GM19463 (cell line): ENCODE measurements around the gene DISP3.

Experiments
- ATAC-seq: cut with Tn5 transposase; IDR thresholded peaks from one replicate; pipeline ENCODE4 v1.9.1; 2021; ENCODE audit warnings: mild to moderate bottlenecking, moderate library complexity; ENCODE audit not compliant: unreplicated experiment

The DISP3 gene

DNA sequence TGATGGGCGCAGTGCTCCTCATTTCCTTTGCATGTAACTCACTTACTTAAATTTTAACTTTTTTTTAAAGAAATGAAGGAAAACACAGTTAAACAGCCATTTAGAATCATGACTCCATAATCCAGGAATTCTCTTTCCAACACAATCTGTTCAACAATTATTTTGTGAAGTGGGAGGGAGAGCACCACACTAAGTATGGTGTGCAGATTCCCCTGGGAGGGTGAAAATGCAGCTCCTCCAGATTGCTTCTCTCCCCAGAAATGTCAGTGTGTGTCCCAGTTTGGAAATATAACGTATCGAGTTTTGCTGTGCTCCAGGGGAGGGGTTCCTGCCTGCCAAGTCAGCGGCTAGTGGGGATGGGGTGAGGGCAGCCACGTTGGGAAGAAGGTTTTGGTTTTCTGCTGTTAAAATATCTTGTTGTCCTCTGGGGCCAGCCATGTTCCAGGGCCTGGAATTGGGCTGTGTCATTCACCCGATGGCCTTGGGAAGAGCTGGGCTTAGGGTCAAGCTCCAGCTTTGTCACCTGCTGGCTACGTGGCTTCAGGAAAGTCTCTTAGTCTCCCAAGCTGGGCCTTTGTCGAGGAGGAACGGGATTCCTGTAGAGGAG, 17.3 kb upstream of the DISP3 start:
- ATAC-seq: no peak

DNA sequence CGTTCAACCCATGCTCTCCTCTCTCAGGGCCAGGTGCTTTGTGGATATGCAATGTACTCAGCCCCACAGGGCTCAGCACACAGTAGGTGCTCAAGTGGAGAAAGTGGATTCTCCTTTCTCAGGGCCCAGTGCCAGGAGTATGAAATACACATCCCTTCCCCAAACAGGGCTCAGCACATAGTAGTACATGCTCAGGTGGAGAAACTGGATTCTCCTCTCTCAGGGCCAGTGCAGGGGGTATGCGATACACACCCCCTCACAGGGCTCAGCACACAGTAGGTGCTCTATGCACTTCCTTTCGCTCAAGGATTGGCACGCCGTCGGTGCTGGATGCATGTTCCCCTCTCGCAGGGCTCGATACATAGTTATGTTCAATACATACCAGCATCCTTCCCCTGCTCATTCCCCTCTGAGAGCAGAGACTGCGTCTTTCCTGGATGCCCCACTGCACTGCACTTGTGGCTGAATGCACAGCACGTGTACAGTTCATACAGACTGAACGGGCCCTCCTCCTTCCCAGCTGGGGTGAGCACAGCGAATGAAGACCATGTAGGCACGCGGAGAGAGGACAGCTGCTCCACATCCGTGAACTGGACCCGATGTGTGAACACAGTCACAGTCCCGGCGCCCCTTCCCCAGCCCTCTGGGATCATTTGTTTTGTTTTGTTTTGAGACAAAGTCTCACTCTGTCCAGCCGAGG, 16.6 kb upstream of the DISP3 start:
- ATAC-seq: no peak

DNA sequence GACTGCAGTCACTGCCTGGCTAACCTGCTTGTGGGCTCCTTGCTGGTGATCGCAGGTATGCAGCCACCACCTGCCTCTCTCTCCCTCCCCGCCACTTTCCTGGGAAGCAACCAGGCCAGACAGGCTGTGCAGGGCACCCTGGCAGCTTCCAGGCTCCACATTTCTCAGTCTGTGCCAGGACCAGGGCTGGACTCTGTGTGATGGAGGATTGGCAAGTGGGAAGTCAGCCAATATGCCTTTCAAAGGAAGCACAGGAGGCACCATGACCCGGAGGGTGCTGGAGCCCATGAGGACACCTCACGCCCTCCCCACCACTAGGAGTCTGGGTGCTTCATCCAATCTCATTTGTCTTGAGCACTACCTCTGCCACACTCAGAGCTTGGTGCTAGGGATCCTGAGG, 15.8 kb upstream of the DISP3 start:
- no peak for ATAC-seq

DNA sequence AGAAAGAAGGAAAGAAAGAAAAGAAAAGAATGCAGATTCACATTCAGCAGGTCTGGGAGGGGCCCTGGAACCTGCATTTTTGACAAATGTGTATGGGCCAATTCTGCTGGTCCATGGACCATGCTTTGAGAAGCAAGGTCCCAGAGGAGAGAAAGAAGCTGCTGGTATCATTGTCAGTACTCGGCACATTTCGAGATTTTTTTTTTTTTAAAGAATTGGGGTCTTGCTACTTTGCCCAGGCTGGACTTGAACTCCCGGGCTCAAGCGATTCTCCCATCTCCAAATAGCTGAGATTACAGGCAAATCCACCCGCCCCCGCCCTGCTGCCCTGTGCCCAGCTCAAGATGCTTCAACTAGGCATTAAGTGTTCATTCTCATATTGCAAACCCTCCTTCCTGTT, 13.6 kb upstream of the DISP3 start:
- no peak for ATAC-seq

DNA sequence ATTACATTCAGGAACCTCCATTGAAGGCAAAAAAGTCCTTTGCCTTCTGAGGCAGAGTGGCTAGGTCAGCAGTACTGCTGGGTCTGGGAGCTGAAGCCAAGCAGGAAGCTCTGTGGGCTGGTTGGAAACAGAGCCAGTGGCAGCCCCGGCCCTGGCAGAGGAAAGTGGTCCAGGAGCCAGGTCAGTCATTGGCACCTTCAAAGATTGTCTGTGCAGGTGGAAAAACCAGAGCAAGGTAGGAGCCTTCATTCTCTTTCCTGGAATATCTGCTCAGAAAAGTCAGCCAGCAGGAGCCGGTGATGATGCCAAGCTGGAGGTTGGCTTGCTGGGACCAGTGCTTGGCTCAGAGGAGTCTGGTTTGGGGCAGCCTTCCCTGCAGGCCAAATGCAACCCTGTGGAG, 12.5 kb upstream of the DISP3 start:
- ATAC-seq: no peak

DNA sequence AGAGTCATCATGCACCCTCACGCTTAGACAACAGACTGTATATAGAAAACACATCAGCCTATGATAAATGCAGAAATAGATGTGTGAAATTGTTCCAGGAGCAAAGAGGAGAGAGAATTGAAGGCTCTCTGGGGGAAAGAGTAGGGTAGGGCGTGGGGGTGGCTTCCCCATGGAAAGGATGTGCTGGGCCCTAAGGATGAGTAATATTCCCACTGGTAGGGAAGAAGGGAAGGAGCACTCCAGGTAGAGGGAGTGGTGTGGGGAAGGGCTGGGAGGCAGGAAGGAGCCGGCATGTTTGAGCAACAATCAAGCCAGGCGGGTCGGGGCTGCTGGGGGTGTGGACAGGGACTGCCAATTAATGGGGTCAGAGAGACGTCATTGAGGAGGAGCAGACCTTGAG, 10.1 kb upstream of the DISP3 start:
- no peak for ATAC-seq

DNA sequence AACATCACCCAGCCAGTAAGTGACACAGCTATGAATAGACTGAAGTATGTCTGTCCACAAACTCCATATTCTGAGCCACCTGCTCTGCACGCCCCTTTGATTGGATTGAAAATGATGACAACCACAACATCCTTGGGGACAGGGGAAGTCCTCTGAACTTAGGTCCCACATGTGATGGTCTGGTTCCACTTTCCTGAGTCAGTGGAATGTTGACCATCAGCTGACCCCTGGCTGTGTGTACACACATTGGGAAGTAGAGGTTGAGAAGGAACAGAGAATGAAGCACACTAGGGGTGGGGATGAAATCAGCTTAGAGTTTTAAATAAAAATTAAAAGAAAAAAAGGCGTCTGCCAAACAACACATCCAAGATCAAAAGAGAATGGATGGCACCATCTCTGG, 8.0 kb upstream of the DISP3 start:
- ATAC-seq: no peak

DNA sequence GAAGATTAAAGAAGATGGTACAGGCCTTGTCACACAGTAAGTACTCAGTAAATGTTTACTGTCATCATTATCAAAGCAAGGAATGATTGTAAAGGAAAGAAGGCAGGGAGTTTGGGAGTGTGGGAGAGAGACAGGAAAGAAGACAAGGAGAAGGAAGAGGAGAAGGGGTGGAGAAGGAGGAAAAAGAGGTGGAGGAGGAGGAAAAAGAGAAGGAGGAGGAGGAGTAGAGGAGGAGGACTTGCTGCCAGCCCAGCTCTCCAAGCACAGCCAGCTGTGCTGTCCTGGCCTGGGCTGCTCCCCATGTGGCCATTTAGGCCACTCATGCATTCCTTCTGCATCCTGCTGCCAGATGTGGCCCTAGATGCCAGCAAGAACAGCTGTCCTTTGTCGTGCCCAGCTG, 7.5 kb upstream of the DISP3 start:
- no peak for ATAC-seq

DNA sequence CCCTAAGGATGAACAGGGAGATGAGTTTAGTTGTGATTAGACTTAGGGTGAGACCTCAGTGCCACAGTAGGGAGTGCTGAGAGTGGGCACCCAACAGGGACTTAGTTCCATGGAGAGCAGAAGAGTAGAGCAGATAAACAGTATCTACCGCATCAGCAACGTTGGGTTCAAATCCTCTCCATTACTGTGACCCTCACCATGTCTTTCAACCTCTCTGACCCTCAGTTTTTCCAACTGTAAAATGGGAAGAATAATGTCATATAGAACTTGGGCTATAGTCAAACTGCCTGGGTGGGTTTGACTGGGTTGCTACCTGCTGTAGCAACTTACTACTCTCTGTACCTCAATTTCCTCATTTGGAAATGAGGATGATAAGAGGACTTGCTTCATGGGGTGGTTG, 6.7 kb upstream of the DISP3 start:
- ATAC-seq: no peak

DNA sequence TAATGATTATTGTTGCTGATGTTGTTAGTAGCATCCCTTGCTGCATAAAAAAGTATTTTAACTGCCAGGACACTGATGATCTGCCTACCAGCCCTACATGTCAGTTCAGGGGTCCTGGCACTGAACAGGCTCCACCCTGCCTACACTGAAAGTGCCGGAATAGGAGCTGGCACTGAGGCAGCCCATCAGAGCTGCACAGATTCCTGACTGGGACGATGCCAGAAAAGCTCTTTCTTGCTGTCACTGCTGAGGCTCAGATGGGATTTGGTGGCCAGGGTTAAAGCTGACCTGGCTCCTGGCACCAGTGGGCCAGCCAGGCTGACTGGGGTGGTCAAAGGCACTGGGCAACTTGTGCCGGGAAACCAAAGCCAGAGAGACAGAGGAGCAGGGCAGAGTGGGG, 6.2 kb upstream of the DISP3 start:
- no peak for ATAC-seq

DNA sequence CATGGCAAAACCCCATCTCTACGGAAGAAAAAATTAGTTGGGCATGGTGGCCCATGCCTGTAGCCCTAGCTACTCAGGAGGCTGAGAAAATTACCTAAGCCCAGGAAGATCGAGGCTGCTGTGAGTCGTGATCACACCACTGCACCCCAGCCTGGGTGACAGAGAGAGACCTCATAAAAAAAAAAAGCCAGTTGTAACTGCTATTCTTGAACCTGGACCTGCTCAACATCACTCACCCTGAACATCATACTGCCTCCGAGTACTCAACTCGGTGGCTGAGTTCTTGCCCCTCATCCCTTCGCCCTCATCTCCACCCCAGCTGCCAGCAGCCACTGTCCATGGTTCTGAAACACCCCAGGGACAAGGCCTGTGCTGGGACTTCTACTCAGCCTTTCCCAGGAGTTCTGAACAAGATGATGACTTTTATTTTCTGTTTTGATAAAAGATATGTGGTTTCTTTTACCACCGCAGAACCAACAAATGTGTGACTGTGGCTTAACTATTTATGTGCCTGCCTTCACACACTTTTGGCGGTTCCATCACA, 5.4 kb upstream of the DISP3 start:
- ATAC-seq: no peak

DNA sequence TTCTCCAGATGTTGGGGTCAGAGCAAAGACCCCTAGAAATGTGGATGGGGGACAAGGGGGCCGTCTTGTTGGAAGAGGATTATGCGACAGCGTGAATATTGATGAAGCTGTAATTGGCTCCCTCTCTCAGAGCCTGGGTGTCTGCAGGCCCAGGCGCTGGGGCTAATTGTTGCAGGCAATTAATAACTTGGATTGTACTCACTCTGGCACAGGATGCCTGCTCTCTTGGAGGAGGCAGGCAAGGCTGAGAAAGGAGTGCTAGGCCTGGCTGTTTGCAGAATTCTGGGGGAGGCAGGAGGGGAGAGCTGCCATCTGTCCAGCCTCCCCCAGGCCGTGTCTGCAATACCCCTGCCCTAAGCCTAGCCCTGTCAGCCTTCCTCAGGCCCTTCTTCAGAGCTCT, 4.1 kb upstream of the DISP3 start:
- ATAC-seq: no peak

DNA sequence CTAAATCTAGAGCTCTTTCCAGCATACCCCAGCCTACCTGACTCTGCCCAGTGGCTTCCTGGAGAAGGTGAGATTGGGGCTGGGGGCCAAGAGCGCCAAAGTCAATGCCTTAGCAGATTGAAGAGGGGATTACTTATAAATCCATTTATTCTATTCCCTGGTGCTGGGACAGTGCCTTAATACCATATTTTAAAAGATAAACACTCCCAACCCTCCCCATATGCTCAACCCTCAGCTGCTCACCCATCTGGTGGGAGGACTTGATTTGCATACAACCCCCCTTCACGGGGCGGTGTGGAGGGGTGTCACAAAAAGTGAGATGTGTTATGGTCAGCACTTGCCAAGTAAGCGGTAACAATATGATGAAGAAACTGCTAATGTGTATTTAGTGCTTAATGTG, 3.2 kb upstream of the DISP3 start:
- no peak for ATAC-seq

DNA sequence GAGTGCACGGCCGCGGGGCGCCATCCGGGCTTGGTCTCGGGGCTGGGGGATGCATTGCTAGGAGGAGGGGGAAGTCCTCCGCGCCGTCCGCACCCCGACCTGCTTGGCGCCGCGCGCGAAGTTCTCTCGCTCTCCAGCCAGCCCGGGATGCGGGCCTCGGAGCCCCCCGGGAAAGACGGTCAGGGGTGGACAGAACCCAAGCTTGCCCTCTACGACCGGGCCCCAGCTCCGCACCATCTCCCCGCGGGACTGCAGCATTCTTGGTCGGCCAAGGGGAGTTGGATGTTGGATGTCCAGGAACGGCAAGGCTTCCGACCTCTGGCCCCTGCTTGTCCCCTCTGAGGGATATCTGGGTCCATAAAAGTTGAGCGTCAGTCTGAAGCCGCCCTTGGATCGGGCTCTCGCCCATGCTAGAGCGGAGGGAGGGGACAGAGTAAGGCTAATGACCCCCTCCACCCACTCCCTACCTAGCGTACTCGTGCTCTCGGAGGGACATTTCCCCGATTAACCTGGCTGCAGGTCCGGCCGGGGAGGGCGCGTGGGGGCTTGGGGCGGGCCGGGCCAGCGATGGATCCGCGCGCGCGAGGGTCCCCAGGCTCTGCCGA, 522 bp downstream of the DISP3 start:
- ATAC-seq: no peak

DNA sequence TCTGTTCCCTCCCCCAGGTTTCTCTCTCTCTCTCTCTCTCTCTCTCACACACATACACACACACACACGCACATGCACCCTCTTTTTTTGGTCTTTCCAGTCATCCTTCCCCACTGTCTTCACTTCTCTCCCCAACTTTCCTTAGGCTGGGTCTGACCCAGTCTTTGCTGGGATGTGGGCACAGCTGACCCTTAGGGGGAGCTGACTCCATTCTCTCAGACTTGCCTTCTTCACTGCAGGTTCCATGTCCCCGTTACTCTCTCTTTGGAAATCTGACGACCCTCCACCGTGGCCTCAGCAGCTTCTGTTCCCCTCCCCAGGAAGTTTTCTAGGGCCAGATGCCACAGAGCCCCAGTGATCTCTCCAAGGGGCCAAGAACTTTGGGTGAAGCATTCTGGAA, 2.1 kb downstream of the DISP3 start:
- ATAC-seq: no peak

DNA sequence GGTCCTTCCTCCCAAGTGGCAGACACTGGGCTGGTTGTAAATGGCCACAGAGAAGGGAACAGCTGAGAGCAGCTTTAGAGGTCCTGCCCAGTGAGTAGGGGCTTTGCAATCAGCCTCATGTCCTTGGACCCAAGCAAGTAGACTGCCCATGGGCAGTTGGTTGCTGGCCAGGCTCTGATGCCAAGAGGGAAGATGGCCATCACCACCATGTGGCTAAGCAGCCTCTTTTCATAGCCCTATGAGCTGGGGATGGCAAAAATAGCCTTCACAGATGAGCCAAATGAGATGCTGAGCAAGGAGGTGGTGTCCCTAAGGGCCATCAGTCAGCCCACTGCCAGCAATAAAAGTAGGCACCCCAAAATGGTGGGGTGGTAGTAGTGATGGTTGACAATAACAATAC, 3.2 kb downstream of the DISP3 start:
- no peak for ATAC-seq

DNA sequence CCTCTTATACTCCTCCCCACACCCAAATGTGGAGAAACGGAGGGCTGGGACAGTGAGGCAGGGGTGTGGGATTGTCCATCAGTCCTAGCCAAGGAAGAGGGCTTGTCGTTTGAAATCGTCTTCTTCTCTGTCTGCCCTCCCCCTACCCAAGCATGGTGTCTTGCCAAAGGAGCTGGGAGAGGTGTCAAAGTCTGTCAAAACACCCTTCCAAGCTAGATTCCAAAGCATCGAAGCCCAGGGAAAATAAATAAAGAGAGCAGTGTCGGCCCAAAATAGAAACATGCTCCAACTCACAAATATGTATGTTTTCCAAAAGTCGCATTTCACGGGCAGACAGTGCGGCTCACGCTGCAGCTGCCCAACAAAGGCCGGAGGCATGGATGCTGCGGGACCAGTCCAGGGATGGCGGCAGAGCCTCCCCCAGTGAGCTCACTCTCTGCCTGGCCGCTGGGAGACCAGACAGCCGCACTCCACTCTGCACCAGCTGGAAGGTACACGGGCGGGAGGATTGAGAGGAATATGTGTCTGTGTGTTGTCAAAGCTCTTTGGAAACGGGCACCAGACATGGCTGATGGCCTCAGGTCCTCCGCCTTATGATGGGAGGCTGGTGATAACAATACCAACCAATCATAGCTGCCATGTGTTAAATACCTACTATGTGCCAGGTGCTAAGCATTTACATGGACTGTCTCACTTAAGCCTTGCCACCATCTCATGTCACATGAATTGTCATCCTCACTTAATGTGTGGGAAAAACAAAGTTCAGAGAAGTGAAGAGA, 3.9 kb downstream of the DISP3 start:
- ATAC-seq: no peak

DNA sequence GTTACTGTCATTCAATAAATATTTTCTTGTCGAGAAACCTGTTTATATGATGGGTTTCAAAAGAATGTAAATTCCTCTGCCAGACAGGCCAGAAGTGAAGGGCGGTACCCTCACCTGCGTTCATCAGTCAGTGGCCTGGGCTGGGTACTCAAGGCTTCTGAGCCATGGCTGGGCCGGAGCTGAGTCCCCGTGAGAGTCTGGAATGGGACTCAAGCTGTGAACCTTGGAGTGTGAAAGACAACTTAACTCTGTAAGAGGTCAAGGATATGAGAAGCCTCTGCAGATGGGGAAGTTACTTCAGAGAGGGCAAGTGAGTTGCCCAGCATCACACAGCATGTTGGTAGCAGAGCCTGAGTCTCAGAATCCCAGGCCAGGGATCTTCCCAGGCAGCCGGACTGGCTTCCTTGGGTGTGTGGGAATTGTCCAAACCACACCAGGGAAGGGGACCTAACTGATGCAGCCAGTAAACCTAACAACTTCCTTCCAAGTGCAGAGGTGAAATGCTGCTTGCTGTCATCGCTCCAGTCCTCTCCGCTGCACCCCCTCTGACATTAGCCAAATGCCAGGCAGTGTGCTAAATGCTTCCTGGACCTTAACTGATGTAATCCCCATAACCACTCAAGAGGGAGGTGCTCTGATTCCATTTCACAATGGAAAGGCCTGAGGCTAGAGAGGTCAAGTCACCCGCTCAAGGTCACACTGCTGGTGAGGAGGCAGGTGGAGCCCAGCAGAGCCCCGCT, 4.8 kb downstream of the DISP3 start:
- ATAC-seq: no peak

DNA sequence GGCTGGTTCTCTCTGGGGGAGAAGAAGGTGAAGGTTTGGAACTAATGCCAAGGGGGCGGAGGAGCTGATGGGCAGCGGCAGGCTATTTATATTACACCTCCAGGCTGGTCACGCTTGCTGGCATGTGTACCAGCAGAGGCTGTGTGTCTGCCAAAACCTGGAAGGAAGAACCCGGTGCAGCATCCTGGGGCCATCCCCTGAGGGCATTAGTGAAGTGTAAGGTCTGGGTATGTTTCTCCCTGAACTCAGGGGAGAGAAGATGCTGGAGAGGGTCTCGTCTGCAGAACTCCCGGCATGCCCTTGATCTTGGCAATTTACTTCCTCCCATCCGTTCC, 5.3 kb downstream of the DISP3 start:
- no peak for ATAC-seq

DNA sequence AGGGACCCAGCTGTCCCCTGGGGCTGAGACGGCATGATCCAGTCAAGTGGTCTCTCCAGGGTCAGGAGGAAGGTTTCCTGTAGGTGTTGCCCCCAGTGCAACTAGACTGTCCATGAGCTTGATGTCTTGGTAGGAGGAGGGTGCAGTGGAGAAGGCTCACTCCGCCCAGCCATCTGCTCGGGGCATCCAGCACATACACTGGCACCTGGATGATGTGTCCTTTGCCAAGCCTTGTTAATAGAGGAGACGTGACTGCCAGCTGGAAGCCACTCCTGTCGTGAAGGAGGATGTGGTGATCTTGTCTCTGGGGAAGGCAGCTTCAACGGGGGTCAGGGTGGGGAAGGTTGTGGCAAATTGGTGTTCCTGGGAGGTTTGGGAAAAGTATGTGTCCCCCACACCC, 6.2 kb downstream of the DISP3 start:
- no peak for ATAC-seq
